Body of pancreas (tissue), 4 donors: Measurements from ENCODE around the gene PGS1. TPM values are rescaled to one million over a fixed set of nuclear protein-coding genes. Genes with fewer than 3 reads are reported as not detected.

Experiments used
- ATAC-seq: fragments of 150-250 bp; one replicate; pipeline ENCODE4 v1.9.1; 2016
- DNase-seq, 4 donors: peaks; one replicate each; pipeline ENCODE4 v3.0.0-alpha.2; 2019
- H3K27ac ChIP-seq, 4 donors: fragments of 200-600 bp; sonication (generic); 1 replicate in 3 of 4; 2 replicates in 1 of 4; pipeline versions ENCODE4 v1.5.1 to v1.6.1; 2016 to 2019; ENCODE audit warnings: mild to moderate bottlenecking in 1 of 4, mixed read lengths in 1 of 4, moderate library complexity in 1 of 4
- H3K27me3 ChIP-seq, 2 donors: fragments of 200-600 bp; sonication (generic); one replicate each; pipeline ENCODE4 v1.6.0; 2016; ENCODE audit warnings: mild to moderate bottlenecking in 1 of 2
- H3K36me3 ChIP-seq, 2 donors: fragments of 200-600 bp; sonication (generic); replicated peaks in 1 of 2; 2 replicates each; pipeline ENCODE4 v1.5.1; 2016; ENCODE audit warnings: low read depth in 2 of 2; ENCODE audit not compliant: insufficient read depth in 1 of 2
- H3K4me1 ChIP-seq: fragments of 200-600 bp; sonication (generic); one replicate; pipeline ENCODE4 v1.6.0; 2016
- H3K4me3 ChIP-seq, 2 donors: fragments of 200-600 bp; sonication (generic); 1 replicate in 1 of 2; 2 replicates in 1 of 2; pipeline ENCODE4 v1.5.1; 2016 to 2019
- H3K9me3 ChIP-seq, 3 donors: fragments of 200-600 bp; sonication (generic); 1 replicate in 2 of 3; 2 replicates in 1 of 3; pipeline ENCODE4 v1.5.1; 2016
- POLR2A ChIP-seq, 3 donors: fragments of 450-650 bp; IDR thresholded peaks; one replicate each; pipeline ENCODE4 v1.6.1; 2016; ENCODE audit warnings: antibody characterized with exemption in 3 of 3, mild to moderate bottlenecking in 2 of 3
- WGBS, 2 donors: methylation state at CpG; one replicate each; pipeline ENCODE4 v1.1.5; 2017; 5-methylcytosine and 5-hydroxymethylcytosine counted together
- intact Hi-C: fragments of 100-400 bp; cut with DNase I; formaldehyde crosslinking; loops from one replicate; pipeline ENCODE4 v1.15.1; 2023
- total RNA-seq, 2 donors: library from RNA; depleted of rRNA; stranded (reverse); fragments of >200 nt; gene quantifications; one replicate each; pipeline ENCODE4 v1.1.0, GENCODE V29; 2016
- TF ChIP-seq, protein P1 (sequence below), 7 experiments: fragments of 450-650 bp in 4 of 7; fragments of 200-600 bp in 3 of 7; sonication (generic) in 3 of 7; IDR thresholded peaks; one replicate each; pipeline ENCODE4 v1.5.1; 2016 to 2019; ENCODE audit warnings: antibody characterized with exemption in 7 of 7

PGS1 gene
- total RNA-seq, 2 donors from 2014 or later: 17.1 to 30.4 TPM

DNA sequence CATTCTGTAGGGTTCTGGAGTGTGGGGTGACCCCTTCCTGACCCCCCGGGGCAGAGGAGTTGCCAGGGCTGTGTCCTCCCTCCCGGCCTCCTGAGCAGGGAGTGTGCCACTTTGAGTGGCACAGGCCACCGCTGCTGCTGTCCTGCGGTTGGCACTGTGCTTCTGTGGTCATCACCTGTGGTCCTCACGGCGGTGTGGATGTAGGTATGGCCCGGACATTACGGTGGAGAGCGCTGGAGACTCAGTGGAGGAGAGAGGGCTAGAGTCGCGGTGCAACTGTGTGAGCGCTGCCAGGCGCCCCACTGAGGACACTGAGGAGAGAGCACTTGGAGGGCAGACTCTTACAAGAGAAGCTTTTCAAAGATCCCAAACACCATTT, 39.1 kb downstream of the PGS1 start:
- H3K27me3 ChIP-seq: no peaks in the 10 kb centered on the region
- DNase-seq (no peak), ATAC-seq (no peak)
- TF ChIP-seq POLR2A (IDR thresholded peaks at IDR 0.05): no peak
- TF ChIP-seq, protein P1, sequence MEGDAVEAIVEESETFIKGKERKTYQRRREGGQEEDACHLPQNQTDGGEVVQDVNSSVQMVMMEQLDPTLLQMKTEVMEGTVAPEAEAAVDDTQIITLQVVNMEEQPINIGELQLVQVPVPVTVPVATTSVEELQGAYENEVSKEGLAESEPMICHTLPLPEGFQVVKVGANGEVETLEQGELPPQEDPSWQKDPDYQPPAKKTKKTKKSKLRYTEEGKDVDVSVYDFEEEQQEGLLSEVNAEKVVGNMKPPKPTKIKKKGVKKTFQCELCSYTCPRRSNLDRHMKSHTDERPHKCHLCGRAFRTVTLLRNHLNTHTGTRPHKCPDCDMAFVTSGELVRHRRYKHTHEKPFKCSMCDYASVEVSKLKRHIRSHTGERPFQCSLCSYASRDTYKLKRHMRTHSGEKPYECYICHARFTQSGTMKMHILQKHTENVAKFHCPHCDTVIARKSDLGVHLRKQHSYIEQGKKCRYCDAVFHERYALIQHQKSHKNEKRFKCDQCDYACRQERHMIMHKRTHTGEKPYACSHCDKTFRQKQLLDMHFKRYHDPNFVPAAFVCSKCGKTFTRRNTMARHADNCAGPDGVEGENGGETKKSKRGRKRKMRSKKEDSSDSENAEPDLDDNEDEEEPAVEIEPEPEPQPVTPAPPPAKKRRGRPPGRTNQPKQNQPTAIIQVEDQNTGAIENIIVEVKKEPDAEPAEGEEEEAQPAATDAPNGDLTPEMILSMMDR (IDR thresholded peaks at IDR 0.05): no peak
- 89 to 90% methylated on average over 11 to 13 of the region's 13 CpGs for WGBS, 2 donors
- peak overlapping the region in 3 of 4 donors; percentile 18 to 78 (median 56) for H3K27ac ChIP-seq
- H3K9me3 ChIP-seq: no peaks in the 10 kb centered on the region
- no peak overlapping the region for H3K4me3 ChIP-seq
- intact Hi-C loops: no loop called here
- peaks cover 3% of the 10 kb centered on the region for H3K4me1 ChIP-seq
- no peaks in the 10 kb centered on the region for H3K36me3 ChIP-seq

DNA sequence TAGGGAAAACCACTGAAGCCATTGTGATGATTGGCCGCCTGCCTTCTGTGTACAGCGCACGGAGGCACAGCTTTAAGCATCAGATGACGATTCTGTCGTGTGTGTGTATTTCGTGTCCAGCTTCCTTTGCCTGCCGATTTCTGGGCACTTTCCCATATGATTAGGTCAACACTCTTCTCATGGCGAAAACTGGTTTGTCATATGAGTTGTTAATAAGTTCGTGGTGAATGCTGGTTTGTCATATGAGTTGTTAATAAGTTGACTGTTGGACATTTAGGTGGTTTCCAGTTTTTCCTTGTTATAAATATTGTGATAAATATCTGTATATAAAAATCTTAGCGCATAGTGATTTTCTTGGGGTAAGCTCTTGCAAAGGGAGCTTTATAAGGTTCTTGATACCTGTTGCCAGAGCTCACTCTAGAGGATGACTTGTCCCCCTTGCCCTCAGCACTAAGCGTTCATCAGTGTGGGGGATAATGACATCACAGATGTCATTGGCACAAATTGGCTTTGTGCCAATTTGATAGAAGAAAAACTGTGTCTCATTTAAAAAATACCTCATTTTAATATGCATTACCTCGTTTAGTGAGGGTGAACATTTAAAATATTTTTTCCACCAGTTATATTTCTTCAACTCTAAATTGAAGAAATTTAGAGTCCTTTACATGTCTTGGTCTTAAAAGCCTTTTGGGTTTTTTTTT, 40.0 kb downstream of the PGS1 start:
- WGBS, 2 donors: 63 to 71% methylated on average over 12 of the region's 12 CpGs
- Histone ChIP-seq H3K27ac (no peak overlapping the region), H3K4me1 (peaks cover 3% of the 10 kb centered on the region), H3K4me3 (no peak overlapping the region), H3K9me3 (no peaks in the 10 kb centered on the region), H3K27me3 (no peaks in the 10 kb centered on the region), H3K36me3 (no peaks in the 10 kb centered on the region)
- ATAC-seq (no peak), DNase-seq (no peak)
- intact Hi-C loops: no loop called here
- TF ChIP-seq, protein P1 (IDR thresholded peaks at IDR 0.05): no peak
- no peak for TF ChIP-seq POLR2A (IDR thresholded peaks at IDR 0.05)

DNA sequence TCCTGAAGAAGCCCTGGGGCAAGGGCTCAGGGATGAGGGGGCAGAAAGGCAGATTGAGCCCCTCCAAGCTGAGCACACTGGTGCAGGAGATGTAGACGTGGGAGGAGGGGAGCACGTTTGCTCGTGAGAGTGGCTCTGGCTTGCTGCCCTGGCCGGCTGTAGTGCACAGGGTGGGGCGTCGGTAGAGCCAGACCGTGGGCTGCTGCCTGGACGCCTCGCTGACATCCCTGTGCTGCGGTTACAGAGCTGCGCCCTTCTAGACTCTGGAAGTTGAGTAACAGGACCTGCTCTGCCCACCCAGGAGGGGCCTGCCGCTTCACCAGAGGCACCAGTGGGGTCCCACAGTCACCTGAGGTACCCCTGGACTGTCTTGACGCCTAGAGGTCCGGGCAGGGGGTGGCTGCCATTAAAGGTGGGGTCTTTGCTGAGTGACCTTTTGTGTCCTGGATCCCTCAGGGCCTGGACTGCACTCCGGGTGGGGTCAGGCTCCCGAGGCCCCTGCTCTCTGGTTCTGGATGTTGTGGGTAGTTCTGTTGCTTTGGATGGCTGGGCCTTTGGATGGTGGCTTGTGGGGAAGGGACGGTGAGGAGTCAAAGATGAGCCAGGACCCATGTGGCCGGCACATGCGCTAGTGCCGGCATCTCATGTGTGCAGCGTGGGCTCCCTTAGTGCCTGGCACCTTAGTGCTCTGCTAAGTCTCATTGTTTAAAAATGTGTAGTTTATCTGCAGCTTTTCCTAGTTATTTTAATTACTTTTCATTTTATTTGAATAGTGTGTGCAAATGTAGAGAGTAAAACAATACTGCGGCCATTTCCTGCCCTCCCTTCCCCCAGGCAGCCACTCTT, 41.7 kb downstream of the PGS1 start:
- no peak overlapping the region for H3K27ac ChIP-seq
- no peaks in the 10 kb centered on the region for H3K27me3 ChIP-seq
- intact Hi-C loops: loop anchor here (5.0 to 10.0 kb wide), 3 partner anchors 53 to 305 kb away; no protein-coding TSS in a partner anchor
- H3K4me3 ChIP-seq: no peak overlapping the region
- ATAC-seq (no peak), DNase-seq (no peak)
- H3K4me1 ChIP-seq: peaks cover 3% of the 10 kb centered on the region
- WGBS, 2 donors: 83 to 87% methylated on average over 8 to 22 of the region's 22 CpGs
- H3K36me3 ChIP-seq: no peaks in the 10 kb centered on the region
- no peak for TF ChIP-seq POLR2A (IDR thresholded peaks at IDR 0.05)
- TF ChIP-seq, protein P1 (IDR thresholded peaks at IDR 0.05): no peak
- no peaks in the 10 kb centered on the region for H3K9me3 ChIP-seq

DNA sequence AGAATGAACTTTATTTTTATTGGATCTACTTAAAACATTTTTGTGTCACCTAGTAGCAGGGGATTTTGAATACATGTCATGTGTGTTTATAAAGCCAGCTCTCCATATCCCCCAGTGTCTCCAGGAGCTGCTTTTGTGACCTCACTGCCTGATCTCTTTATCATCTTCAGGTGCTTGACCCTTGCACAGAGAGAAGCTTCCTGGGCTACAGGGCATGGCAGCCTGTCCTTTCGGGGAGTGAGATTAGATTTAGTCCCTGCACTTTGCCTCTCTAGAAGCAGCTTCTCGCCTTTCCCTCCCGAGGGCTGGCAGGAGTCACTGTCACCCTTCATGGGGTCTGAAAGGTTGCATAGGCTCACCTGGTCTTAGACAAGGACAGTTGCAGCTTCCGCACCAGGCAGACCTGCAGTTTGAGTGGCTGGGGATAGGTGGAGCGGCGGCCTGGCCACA, 42.7 kb downstream of the PGS1 start:
- WGBS, 2 donors: 86 to 89% methylated on average over 6 of the region's 6 CpGs
- no peak overlapping the region for H3K27ac ChIP-seq

More for the DNA sequence above, 42.7 kb downstream of the PGS1 start:
- Histone ChIP-seq H3K36me3 (no peaks in the 10 kb centered on the region), H3K9me3 (no peaks in the 10 kb centered on the region), H3K27me3 (no peaks in the 10 kb centered on the region), H3K4me1 (no peaks in the 10 kb centered on the region), H3K4me3 (no peak overlapping the region)
- DNase-seq (no peak), ATAC-seq (no peak)
- intact Hi-C loops: loop anchor here (5.0 to 10.0 kb wide), 3 partner anchors 54 to 306 kb away; no protein-coding TSS in a partner anchor
- no peak for TF ChIP-seq POLR2A (IDR thresholded peaks at IDR 0.05)
- TF ChIP-seq, protein P1 (IDR thresholded peaks at IDR 0.05): no peak
